Activated T-helper 1 cell treated with anti-CD3 and anti-CD28 coated beads, Interleukin-12 subunit alpha, Interleukin-12 subunit beta, Interleukin-2, Interleukin-4 antibody, amounts not matched to agents 30 ng/mL and 10 ng/mL and 1 ng/mL, durations not matched to agents 14 hours and 24 hours and 36 hours (primary cell): ENCODE data around the gene RAB7B. TPM values are rescaled to one million over a fixed set of nuclear protein-coding genes. Genes with fewer than 3 reads are reported as not detected.
"Not testable (repeated sequence)": the region's sequence is repeated elsewhere in the genome, so short reads cannot be mapped to it uniquely, and the experiment has no call there.

Source experiments
- DNase-seq: peaks from one replicate; pipeline ENCODE4 v3.0.0; 2021; ENCODE audit warnings: low spot score
- H3K27ac Mint-ChIP-seq: one replicate; pipeline ENCODE4 v1.8.0; 2021; ENCODE audit warnings: mild to moderate bottlenecking, mixed read lengths
- H3K27me3 Mint-ChIP-seq: one replicate; pipeline ENCODE4 v1.8.0; 2022; ENCODE audit warnings: mild to moderate bottlenecking, moderate library complexity, mixed read lengths; ENCODE audit not compliant: insufficient read depth
- H3K36me3 Mint-ChIP-seq: one replicate; pipeline ENCODE4 v1.8.0; 2021; ENCODE audit warnings: low read depth, mixed read lengths
- H3K4me1 Mint-ChIP-seq: one replicate; pipeline ENCODE4 v1.8.0; 2021; ENCODE audit warnings: low read depth, mixed read lengths
- H3K4me3 Mint-ChIP-seq: one replicate; pipeline ENCODE4 v1.8.0; 2021; ENCODE audit warnings: mild to moderate bottlenecking, moderate library complexity, mixed read lengths
- H3K9me3 Mint-ChIP-seq: one replicate; pipeline ENCODE4 v1.8.0; 2021; ENCODE audit warnings: mixed read lengths
- intact Hi-C: fragments of 100-400 bp; cut with micrococcal nuclease; formaldehyde crosslinking; loops from one replicate; pipeline ENCODE4 v1.15.1; 2024
- total RNA-seq: library from RNA; stranded (reverse); gene quantifications from 2 replicates; pipeline ENCODE4 v1.2.3, GENCODE V29; 2022

RAB7B gene
- not detected in 2 replicates for total RNA-seq

GRCh38 chr1:206002871-206003801, at the start of gene RAB7B:
RAB7B (minus strand) TSS chr1:206003395; CDS start chr1:205994135, 9,260 bp downstream.
- Mint-ChIP-seq H3K36me3 (no peaks in the 10 kb centered on the region), H3K4me3 (no peak within 1 kb of the TSS), H3K4me1 (peaks cover 35% of the 10 kb centered on the region), H3K27ac (peak within 1 kb of the TSS; percentile 0), H3K9me3 (no peaks in the 10 kb centered on the region), H3K27me3 (no peaks in the 10 kb centered on the region)
- DNase-seq = no peak
- intact Hi-C loops = loop anchor here (5.0 kb wide), 1 partner anchor 49 kb away; the partner anchor contains the start of gene RHEX

GRCh38 chr1:206052231-206052865, 49.2 kb upstream of the RAB7B start:
- not testable (repeated sequence) for H3K27ac Mint-ChIP-seq, DNase-seq, H3K9me3 Mint-ChIP-seq, H3K4me3 Mint-ChIP-seq, H3K36me3 Mint-ChIP-seq
- H3K27me3 Mint-ChIP-seq = peaks cover 18% of the 10 kb centered on the region
- H3K4me1 Mint-ChIP-seq = peaks cover 55% of the 10 kb centered on the region
- intact Hi-C loops = loop anchor here (5.0 kb wide), 1 partner anchor 50 kb away; the partner anchor contains the start of gene RAB7B

GRCh38 chr1:206050655-206051235, 47.5 kb upstream of the RAB7B start:
- intact Hi-C loops = loop anchor here (2.0 to 5.0 kb wide), 3 partner anchors 14 to 48 kb away; partner anchors contain the start of gene RAB7B
- Mint-ChIP-seq H3K27me3 (peaks cover 8% of the 10 kb centered on the region), H3K4me3 (peak overlapping the region; percentile 65), H3K36me3 (peaks cover 1% of the 10 kb centered on the region), H3K4me1 (peaks cover 55% of the 10 kb centered on the region), H3K27ac (peak overlapping the region; percentile 82), H3K9me3 (no peaks in the 10 kb centered on the region)
- peak; percentile 61 for DNase-seq

- intact Hi-C loops = loop anchor here (2.0 to 5.0 kb wide), 3 partner anchors 13 to 48 kb away; partner anchors contain the start of gene RAB7B
- Mint-ChIP-seq H3K36me3 (peaks cover 1% of the 10 kb centered on the region), H3K27me3 (peaks cover 3% of the 10 kb centered on the region), H3K4me1 (peaks cover 55% of the 10 kb centered on the region), H3K9me3 (no peaks in the 10 kb centered on the region), H3K4me3 (no peak overlapping the region), H3K27ac (no peak overlapping the region)
- no peak for DNase-seq
These were observed 46.9 kb upstream of the RAB7B start for GRCh38 chr1:206049919-206050600.

GRCh38 chr1:206049293-206049692, 46.1 kb upstream of the RAB7B start:
- no peak overlapping the region for H3K4me3 Mint-ChIP-seq
- peaks cover 1% of the 10 kb centered on the region for H3K36me3 Mint-ChIP-seq
- intact Hi-C loops = no loop called here
- H3K27ac Mint-ChIP-seq = no peak overlapping the region
- peaks cover 3% of the 10 kb centered on the region for H3K27me3 Mint-ChIP-seq
- peaks cover 55% of the 10 kb centered on the region for H3K4me1 Mint-ChIP-seq
- no peak for DNase-seq
- no peaks in the 10 kb centered on the region for H3K9me3 Mint-ChIP-seq

GRCh38 chr1:206048582-206048981, 45.4 kb upstream of the RAB7B start:
- Mint-ChIP-seq H3K9me3 (no peaks in the 10 kb centered on the region), H3K27ac (no peak overlapping the region), H3K4me3 (no peak overlapping the region), H3K36me3 (peaks cover 1% of the 10 kb centered on the region), H3K4me1 (peaks cover 49% of the 10 kb centered on the region), H3K27me3 (peaks cover 3% of the 10 kb centered on the region)
- no peak for DNase-seq
- intact Hi-C loops = no loop called here

- DNase-seq = no peak
- no peaks in the 10 kb centered on the region for H3K9me3 Mint-ChIP-seq
- H3K4me1 Mint-ChIP-seq = peaks cover 39% of the 10 kb centered on the region
- intact Hi-C loops = no loop called here
- H3K36me3 Mint-ChIP-seq = no peaks in the 10 kb centered on the region
- H3K4me3 Mint-ChIP-seq = no peak overlapping the region
- peaks cover 6% of the 10 kb centered on the region for H3K27me3 Mint-ChIP-seq
- no peak overlapping the region for H3K27ac Mint-ChIP-seq
These were observed 44.1 kb upstream of the RAB7B start for GRCh38 chr1:206047271-206047670.

GRCh38 chr1:206041640-206042039, 38.4 kb upstream of the RAB7B start:
- no peak overlapping the region for H3K27ac Mint-ChIP-seq
- H3K4me3 Mint-ChIP-seq = no peak overlapping the region
- no peak for DNase-seq
- no peaks in the 10 kb centered on the region for H3K9me3 Mint-ChIP-seq
- H3K36me3 Mint-ChIP-seq = no peaks in the 10 kb centered on the region
- peaks cover 39% of the 10 kb centered on the region for H3K27me3 Mint-ChIP-seq
- peaks cover 22% of the 10 kb centered on the region for H3K4me1 Mint-ChIP-seq
- intact Hi-C loops = no loop called here

GRCh38 chr1:206040328-206040727, 37.1 kb upstream of the RAB7B start:
- Mint-ChIP-seq H3K36me3 (no peaks in the 10 kb centered on the region), H3K9me3 (no peaks in the 10 kb centered on the region), H3K4me3 (no peak overlapping the region), H3K27me3 (peaks cover 41% of the 10 kb centered on the region), H3K27ac (no peak overlapping the region), H3K4me1 (peaks cover 22% of the 10 kb centered on the region)
- intact Hi-C loops = no loop called here
- DNase-seq = no peak

- Mint-ChIP-seq H3K4me3 (no peak overlapping the region), H3K27me3 (peaks cover 48% of the 10 kb centered on the region)
- DNase-seq = no peak
These were observed 36.1 kb upstream of the RAB7B start for GRCh38 chr1:206039046-206039973.

GRCh38 chr1:206037581-206037980, 34.4 kb upstream of the RAB7B start:
- H3K27ac Mint-ChIP-seq = no peak overlapping the region
- H3K36me3 Mint-ChIP-seq = no peaks in the 10 kb centered on the region
- H3K4me3 Mint-ChIP-seq = no peak overlapping the region
- H3K27me3 Mint-ChIP-seq = peaks cover 59% of the 10 kb centered on the region
- no peak for DNase-seq
- H3K4me1 Mint-ChIP-seq = peaks cover 34% of the 10 kb centered on the region
- intact Hi-C loops = loop anchor here (2.0 kb wide), 1 partner anchor 13 kb away; no protein-coding TSS in a partner anchor
- no peaks in the 10 kb centered on the region for H3K9me3 Mint-ChIP-seq

More at GRCh38 chr1:206039046-206039973, 36.1 kb upstream of the RAB7B start:
- Mint-ChIP-seq H3K36me3 (no peaks in the 10 kb centered on the region), H3K4me1 (peaks cover 32% of the 10 kb centered on the region), H3K9me3 (no peaks in the 10 kb centered on the region), H3K27ac (peak overlapping the region; percentile 48)
- intact Hi-C loops = no loop called here
